ENCODE results near the gene TAF6. TPM values are rescaled to one million over a fixed set of nuclear protein-coding genes. Genes with fewer than 3 reads are reported as not detected.

The TAF6 gene
- total RNA-seq = 10 to 100 TPM; 67.3 to 74.2 (median 72.9) TPM

- DNase-seq (peak; percentile 93), ATAC-seq (peak; percentile 75 to 77)
- H3K36me3 Mint-ChIP-seq (ENCODE audit: insufficient read depth) = peaks cover 7% of the 10 kb centered on the region
- H3K4me3 Mint-ChIP-seq = peak within 1 kb of the TSS; percentile 96
- no peaks in the 10 kb centered on the region for H3K27me3 Mint-ChIP-seq (ENCODE audit: low read depth)
- H3K9me3 Mint-ChIP-seq = no peaks in the 10 kb centered on the region
- H3K4me1 Mint-ChIP-seq (ENCODE audit: low read depth) = peaks cover 22% of the 10 kb centered on the region
These were observed at the start of gene TAF6, which contains the start of gene CNPY4 for GRCh38 chr7:100119072-100119969. TAF6 (minus strand) TSS chr7:100119358; CDS start chr7:100114209, 5,149 bp downstream. CNPY4 (plus strand) TSS chr7:100119634; CDS start chr7:100119745, 111 bp downstream.

- ATAC-seq (peak in 1 of 2 donors; percentile 9), DNase-seq (no peak)
- peaks cover 17% of the 10 kb centered on the region for H3K27me3 Mint-ChIP-seq (ENCODE audit: low read depth)
These were observed 48.8 kb upstream of the TAF6 start for GRCh38 chr7:100167912-100168323.

GRCh38 chr7:100166970-100167911 lies 48.1 kb upstream of the TAF6 start:
- no peak for DNase-seq
- Mint-ChIP-seq H3K36me3 (ENCODE audit: insufficient read depth) (no peaks in the 10 kb centered on the region), H3K27me3 (ENCODE audit: low read depth) (peaks cover 17% of the 10 kb centered on the region), H3K4me1 (ENCODE audit: low read depth) (peaks cover 77% of the 10 kb centered on the region), H3K4me3 (peak overlapping the region; percentile 81), H3K9me3 (no peaks in the 10 kb centered on the region)
- peak in 1 of 2 donors; percentile 19 for ATAC-seq

More at GRCh38 chr7:100167912-100168323, 48.8 kb upstream of the TAF6 start:
- Mint-ChIP-seq H3K36me3 (ENCODE audit: insufficient read depth) (no peaks in the 10 kb centered on the region), H3K4me1 (ENCODE audit: low read depth) (peaks cover 73% of the 10 kb centered on the region), H3K9me3 (no peaks in the 10 kb centered on the region), H3K4me3 (peak overlapping the region; percentile 81)

GRCh38 chr7:100166317-100166940 lies 47.3 kb upstream of the TAF6 start:
- ATAC-seq = peak; percentile 22 to 36
- H3K27me3 Mint-ChIP-seq (ENCODE audit: low read depth) = peaks cover 17% of the 10 kb centered on the region
- no peaks in the 10 kb centered on the region for H3K9me3 Mint-ChIP-seq
- peak overlapping the region; percentile 53 for H3K4me3 Mint-ChIP-seq
- no peak for DNase-seq
- H3K4me1 Mint-ChIP-seq (ENCODE audit: low read depth) = peaks cover 77% of the 10 kb centered on the region
- H3K36me3 Mint-ChIP-seq (ENCODE audit: insufficient read depth) = no peaks in the 10 kb centered on the region

GRCh38 chr7:100163871-100164270 lies 44.7 kb upstream of the TAF6 start:
- no peak for ATAC-seq
- H3K27me3 Mint-ChIP-seq (ENCODE audit: low read depth) = peaks cover 13% of the 10 kb centered on the region
- H3K36me3 Mint-ChIP-seq (ENCODE audit: insufficient read depth) = no peaks in the 10 kb centered on the region
- H3K4me3 Mint-ChIP-seq = no peak overlapping the region
- H3K4me1 Mint-ChIP-seq (ENCODE audit: low read depth) = peaks cover 67% of the 10 kb centered on the region
- H3K9me3 Mint-ChIP-seq = no peaks in the 10 kb centered on the region
- DNase-seq = no peak

GRCh38 chr7:100163006-100163531 lies 43.9 kb upstream of the TAF6 start:
- no peak for DNase-seq
- H3K4me1 Mint-ChIP-seq (ENCODE audit: low read depth) = peaks cover 61% of the 10 kb centered on the region

GRCh38 chr7:100160067-100160466 lies 40.9 kb upstream of the TAF6 start:
- peaks cover 9% of the 10 kb centered on the region for H3K36me3 Mint-ChIP-seq (ENCODE audit: insufficient read depth)
- peaks cover 60% of the 10 kb centered on the region for H3K4me1 Mint-ChIP-seq (ENCODE audit: low read depth)
- H3K27me3 Mint-ChIP-seq (ENCODE audit: low read depth) = no peaks in the 10 kb centered on the region

More at GRCh38 chr7:100163006-100163531, 43.9 kb upstream of the TAF6 start:
- ATAC-seq = no peak
- Mint-ChIP-seq H3K4me3 (peak overlapping the region; percentile 42), H3K27me3 (ENCODE audit: low read depth) (peaks cover 7% of the 10 kb centered on the region), H3K9me3 (no peaks in the 10 kb centered on the region), H3K36me3 (ENCODE audit: insufficient read depth) (no peaks in the 10 kb centered on the region)

GRCh38 chr7:100159099-100159623 lies 40.0 kb upstream of the TAF6 start:
- peaks cover 11% of the 10 kb centered on the region for H3K36me3 Mint-ChIP-seq (ENCODE audit: insufficient read depth)
- no peaks in the 10 kb centered on the region for H3K9me3 Mint-ChIP-seq
- H3K4me3 Mint-ChIP-seq = peak overlapping the region; percentile 81
- no peak for ATAC-seq
- H3K4me1 Mint-ChIP-seq (ENCODE audit: low read depth) = peaks cover 59% of the 10 kb centered on the region
- DNase-seq = no peak
- no peaks in the 10 kb centered on the region for H3K27me3 Mint-ChIP-seq (ENCODE audit: low read depth)

More at GRCh38 chr7:100160067-100160466, 40.9 kb upstream of the TAF6 start:
- Mint-ChIP-seq H3K9me3 (no peaks in the 10 kb centered on the region), H3K4me3 (no peak overlapping the region)
- no peak for DNase-seq
- no peak for ATAC-seq

GRCh38 chr7:100158229-100159098 lies 39.3 kb upstream of the TAF6 start, which contains the start of gene TRAPPC14:
TRAPPC14 (minus strand) TSS chr7:100158723; CDS start chr7:100158499, 224 bp downstream.
- ATAC-seq (peak; percentile 91 to 92), DNase-seq (peak; percentile 89)
- Mint-ChIP-seq H3K36me3 (ENCODE audit: insufficient read depth) (peaks cover 14% of the 10 kb centered on the region), H3K9me3 (no peaks in the 10 kb centered on the region), H3K27me3 (ENCODE audit: low read depth) (no peaks in the 10 kb centered on the region), H3K4me1 (ENCODE audit: low read depth) (peaks cover 52% of the 10 kb centered on the region), H3K4me3 (peak within 1 kb of the TSS; percentile 84)

GRCh38 chr7:100157334-100158228 lies 38.4 kb upstream of the TAF6 start:
- peaks cover 46% of the 10 kb centered on the region for H3K4me1 Mint-ChIP-seq (ENCODE audit: low read depth)
- peaks cover 15% of the 10 kb centered on the region for H3K36me3 Mint-ChIP-seq (ENCODE audit: insufficient read depth)
- H3K27me3 Mint-ChIP-seq (ENCODE audit: low read depth) = no peaks in the 10 kb centered on the region
- ATAC-seq (peak in 1 of 2 donors; percentile 13), DNase-seq (no peak)
- peak overlapping the region; percentile 84 for H3K4me3 Mint-ChIP-seq
- H3K9me3 Mint-ChIP-seq = no peaks in the 10 kb centered on the region

GRCh38 chr7:100157069-100157333 lies 37.8 kb upstream of the TAF6 start:
- H3K9me3 Mint-ChIP-seq = no peaks in the 10 kb centered on the region
- DNase-seq = no peak
- peak overlapping the region; percentile 84 for H3K4me3 Mint-ChIP-seq
- no peak for ATAC-seq
- peaks cover 19% of the 10 kb centered on the region for H3K36me3 Mint-ChIP-seq (ENCODE audit: insufficient read depth)
- no peaks in the 10 kb centered on the region for H3K27me3 Mint-ChIP-seq (ENCODE audit: low read depth)
- H3K4me1 Mint-ChIP-seq (ENCODE audit: low read depth) = peaks cover 51% of the 10 kb centered on the region

Data from activated T-cell treated with anti-CD3 and anti-CD28 coated beads, Interleukin-2, amount 50 U/mL, for 4 hours (primary cell).